NCI-H2171 treated with DMSO at 0.1 percent for 48 hours (cell line): Measurements from ENCODE around the gene GSG1L2.

Experiments used
- DNase-seq: peaks from one replicate; lab custom pipeline; 2025; lab: John Stamatoyannopoulos, UW

The GSG1L2 gene

DNA sequence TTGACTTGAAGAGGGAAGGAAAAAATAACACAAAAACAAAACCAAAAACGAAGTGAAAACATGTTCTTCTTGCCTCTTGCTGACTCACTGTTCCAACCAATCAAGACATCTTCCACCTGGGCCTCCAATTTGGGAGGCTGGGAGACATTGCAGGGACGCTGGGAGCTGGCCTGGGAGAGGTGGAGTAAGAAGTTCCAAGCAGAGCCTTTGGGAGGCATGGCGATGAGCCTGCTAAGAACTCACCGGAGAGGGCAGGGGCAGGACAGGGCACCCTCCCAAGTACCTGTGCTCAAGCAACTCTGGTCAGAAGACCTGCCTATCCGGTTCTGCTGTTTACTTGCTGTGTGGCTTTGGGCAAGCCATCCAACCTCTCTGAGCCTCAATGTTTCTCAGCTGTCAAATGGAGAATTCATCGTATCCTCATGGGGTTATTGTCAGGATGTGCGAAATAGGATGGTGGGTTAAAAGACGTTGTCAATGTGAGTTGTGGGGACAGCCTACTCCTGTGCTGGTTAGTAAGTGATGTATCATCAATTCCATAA, 3.0 kb upstream of the GSG1L2 start:
- DNase-seq = no peak

DNA sequence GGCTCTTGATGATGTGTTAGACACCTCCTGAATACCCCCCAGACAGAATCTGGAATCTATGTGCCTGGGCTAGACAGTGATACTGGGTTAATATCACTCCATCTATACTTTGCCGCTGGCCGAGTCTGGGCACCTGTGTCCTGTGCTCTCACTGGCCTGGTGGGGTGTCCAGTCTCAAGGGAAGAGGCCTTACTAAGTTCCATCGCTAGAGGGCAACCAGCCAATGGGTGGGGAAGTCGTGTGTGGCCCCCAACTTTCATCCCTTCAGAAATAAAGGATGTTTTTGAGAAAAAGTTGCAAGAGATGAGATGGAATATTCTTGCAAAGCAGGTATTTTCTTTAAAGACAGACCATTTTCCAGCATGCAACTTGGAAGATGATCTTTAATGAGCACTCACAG, 2.2 kb upstream of the GSG1L2 start:
- no peak for DNase-seq

DNA sequence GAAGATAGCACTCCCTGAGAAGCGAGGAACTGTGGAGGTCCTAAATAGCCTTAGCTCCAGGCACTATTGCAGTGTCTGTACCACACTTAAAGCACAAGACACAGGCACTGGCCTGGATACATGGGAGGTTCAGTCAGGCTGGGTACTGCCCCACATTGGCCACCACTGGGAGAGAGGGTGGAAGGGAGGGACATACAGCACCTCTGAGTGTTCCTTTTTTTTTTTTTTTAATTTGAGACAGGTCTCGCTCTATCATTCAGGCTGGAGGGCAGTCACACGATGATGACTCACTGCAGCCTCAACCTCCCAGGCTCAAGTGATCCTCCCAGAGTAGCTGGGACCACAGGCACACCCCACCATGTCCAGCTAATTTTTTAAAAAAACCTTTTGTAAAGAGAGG, 1.4 kb downstream of the GSG1L2 start:
- no peak for DNase-seq

- peak; percentile 13 for DNase-seq
These were observed 3.1 kb downstream of the GSG1L2 start for GRCh38 chr17:9818760-9819159.

GRCh38 chr17:9817086-9817485, 4.8 kb downstream of the GSG1L2 start:
- peak; percentile 83 for DNase-seq

DNA sequence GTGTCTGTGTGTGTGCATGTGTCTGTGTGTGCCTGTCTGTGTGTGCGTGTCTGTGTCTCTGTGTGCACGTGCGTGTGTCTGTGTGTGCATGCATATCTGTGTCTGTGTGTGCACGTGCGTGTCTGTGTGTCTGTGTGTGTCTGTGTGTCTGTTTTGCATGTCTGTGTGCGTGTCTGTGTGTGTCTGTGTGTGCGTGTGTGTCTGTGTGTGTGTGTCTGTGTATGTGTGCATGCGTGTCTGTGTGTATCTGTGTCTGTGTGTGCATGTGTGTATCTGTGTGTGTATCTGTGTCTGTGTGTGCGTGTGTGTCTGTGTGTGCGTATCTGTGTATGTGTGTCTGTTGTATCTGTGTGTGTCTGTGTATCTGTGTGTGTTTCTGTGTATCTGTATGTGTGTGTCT, 5.4 kb downstream of the GSG1L2 start:
- no peak for DNase-seq

GRCh38 chr17:9814337-9814945, 7.4 kb downstream of the GSG1L2 start:
- no peak for DNase-seq

GRCh38 chr17:9813166-9813565, 8.7 kb downstream of the GSG1L2 start:
- no peak for DNase-seq

GRCh38 chr17:9811537-9811936, 10.3 kb downstream of the GSG1L2 start:
- no peak for DNase-seq

- DNase-seq = no peak
These were observed 10.8 kb downstream of the GSG1L2 start for GRCh38 chr17:9811086-9811485.

DNA sequence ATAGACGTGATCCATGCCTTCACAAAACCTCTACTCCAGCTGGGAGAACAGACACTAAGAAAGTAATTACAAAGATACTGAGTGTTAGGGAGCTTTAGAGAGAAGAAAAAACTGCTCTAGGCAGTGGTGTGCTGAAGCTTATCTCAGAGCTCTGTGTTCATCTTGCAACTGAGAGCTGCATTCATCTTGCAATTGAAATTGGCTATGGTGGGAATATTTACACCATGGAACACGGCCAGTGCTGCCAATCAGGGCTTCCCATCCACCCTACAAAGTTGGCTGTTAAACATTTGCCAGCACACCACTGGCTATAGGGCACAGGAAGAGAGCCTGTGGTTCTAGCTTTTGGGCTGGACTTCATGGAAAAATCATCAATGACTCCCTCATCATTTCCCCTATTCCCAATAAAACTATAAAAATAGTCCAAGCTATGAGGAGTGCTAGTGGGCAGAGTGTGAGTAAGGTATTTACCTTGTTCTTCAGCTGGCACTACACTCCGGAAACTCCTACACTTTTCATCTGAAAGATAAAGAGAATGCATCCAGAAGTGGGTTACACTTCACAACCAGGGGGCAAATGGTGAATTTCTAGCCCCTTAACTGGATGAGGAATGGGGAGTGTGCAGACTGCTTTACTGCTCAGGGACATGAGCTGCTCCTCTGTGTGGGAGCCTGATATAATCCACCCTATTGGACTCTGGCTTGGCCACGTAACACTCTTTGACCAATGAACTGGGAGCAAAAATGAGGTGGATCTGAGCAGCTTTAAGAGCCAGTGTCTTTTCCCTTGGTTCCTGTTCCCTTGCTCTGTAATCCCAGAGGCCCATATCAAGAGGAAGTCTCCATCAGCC, 11.6 kb downstream of the GSG1L2 start:
- DNase-seq = no peak

- no peak for DNase-seq
These were observed 12.5 kb downstream of the GSG1L2 start for GRCh38 chr17:9809409-9809808.

DNA sequence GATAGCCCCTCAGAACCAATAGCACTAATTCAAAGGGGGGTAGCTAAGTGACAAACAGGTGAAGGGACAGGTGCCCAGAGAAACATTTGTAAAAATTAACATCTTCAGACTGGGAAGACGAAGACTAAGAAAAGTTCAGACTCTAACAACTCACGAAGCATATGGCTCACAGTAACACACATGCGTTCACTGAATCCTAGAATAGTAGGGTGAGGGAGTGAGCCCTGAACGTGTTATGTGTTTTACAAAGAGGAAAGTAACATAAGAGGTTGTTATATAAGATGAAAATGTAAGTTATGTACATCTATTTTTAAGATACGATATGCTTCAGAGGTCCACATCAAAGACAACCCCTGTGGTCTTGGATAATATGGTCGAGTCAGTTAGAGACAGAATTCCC, 15.2 kb downstream of the GSG1L2 start:
- no peak for DNase-seq

DNA sequence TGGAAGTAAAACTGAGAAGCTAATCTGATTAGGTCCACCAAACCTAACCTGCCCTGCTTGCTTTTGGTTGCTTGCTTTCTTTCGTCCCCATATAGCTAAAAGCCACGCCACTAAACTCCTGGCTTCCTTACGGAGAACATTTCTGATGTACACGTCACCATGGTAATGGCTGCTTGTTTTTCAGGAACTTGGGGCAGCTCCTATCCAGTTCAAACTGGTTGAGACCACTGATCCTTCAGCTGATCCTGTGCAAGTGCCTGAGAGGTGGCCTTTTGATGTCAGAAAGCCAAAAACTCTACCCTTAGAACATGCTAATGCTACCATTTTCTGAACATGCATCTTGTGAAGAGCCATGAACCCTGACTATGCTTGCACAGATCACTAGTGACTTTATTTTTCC, 16.1 kb downstream of the GSG1L2 start:
- no peak for DNase-seq

GRCh38 chr17:9802697-9803096, 19.2 kb downstream of the GSG1L2 start:
- no peak for DNase-seq

- no peak for DNase-seq
These were observed 19.6 kb downstream of the GSG1L2 start for GRCh38 chr17:9802294-9802693.

GRCh38 chr17:9801505-9801904, 20.4 kb downstream of the GSG1L2 start:
- DNase-seq = no peak

DNA sequence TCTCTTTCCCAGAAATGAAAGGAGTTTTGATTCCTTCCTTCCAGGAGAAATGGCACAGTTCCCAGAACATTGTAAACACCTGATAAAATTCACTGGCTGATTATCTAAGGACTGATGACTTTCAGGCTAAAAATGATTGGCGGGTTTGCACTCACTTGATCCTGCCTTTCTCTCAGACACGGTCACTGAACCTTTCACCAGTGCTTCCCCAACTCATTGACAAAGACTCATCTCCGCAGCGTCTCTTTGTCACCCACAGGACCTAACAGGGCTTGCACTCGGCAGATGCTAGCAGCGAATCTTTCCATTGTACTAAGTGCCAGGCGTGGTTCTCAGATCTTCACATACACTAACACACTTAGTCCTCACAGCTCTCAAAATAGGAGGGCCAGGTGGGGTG, 23.2 kb downstream of the GSG1L2 start:
- DNase-seq = no peak

DNA sequence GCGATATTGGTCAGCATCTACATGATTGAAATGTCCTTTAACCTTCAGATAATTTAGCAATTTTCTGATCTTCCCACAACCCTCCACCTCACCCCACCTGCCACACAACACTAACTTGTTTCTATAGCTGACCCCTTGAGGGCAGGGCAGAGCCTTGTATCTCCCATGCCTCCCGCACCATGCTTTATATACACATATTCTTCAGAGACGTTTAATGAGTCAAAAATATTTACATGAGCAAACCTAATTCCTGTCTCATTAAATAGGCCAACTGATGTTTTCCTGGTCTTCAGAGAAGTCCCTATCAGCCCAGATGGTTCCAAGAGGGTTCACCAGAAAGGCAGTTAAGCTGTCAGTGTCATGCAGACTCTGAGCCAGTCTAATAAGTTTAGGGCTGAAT, 23.9 kb downstream of the GSG1L2 start:
- DNase-seq = no peak

DNA sequence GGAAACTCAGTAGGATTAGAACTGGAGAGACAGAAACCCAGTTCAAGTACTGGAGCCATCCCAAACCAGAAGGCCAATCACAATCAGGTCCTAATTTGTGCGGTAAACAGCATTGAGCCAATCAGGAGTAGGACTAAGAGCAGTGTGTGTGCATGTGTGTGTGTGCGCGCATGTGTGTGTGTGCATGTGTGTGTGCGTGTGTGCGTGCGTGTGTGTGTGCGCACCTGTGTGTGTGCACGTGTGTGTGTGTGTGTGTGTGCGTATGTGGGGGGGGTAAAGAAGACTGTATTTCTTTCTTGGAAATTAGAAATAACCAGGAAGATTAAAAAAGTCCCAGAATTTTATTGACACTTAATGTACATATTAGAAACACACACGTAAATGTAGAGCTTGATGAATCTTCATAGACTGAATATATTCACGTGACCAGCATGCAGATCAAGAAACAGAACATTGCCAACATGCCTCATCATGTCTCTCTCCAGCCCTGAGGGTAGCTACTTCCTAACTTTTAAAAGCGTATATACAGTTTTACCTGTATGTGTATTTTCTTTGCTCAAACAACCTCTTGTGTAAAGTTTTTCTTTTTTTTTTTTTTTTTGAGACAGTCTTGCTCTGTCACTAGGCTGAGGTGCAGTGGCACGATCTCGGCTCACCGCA, 29.6 kb downstream of the GSG1L2 start:
- no peak for DNase-seq

GRCh38 chr17:9790889-9791876, 30.7 kb downstream of the GSG1L2 start, which contains the start of gene DHRS7C:
Gene DHRS7C, minus strand, starts transcription at chr17:9791592. Its CDS starts 308 bp downstream, at chr17:9791284.
- DNase-seq = peak; percentile 86

DNA sequence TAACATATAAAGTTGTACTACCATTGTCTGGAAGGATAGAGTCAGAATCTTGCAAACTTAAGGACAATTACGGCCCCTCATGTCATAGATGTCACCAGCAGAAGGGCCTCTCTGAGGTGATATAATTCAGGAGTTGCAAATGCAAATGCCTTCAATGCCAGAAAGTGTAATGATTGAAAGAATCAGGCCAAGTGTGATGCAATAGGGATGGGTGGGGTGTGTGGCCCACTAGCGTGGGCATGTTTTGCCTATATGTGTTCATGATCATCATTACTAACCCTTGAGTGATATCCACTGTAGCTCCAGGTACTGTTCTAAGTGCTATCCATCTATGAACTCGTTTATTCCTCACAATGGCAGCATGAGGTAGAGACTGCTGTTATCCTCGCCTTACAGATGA, 31.6 kb downstream of the GSG1L2 start:
- DNase-seq = no peak
